K562 (cell line): ENCODE measurements around the gene CARMIL1. TPM values are rescaled to one million over a fixed set of nuclear protein-coding genes. Genes with fewer than 3 reads are reported as not detected.

ENCODE experiments used
- ARID3B ChIP-seq: fragments of 250-450 bp; sonication (Bioruptor Pico); IDR thresholded peaks from 2 replicates; pipeline ENCODE4 v1.4.0; 2020; ENCODE audit warnings: borderline replicate concordance
- C11orf30 ChIP-seq: fragments of 450-650 bp; IDR thresholded peaks from 2 replicates; pipeline ENCODE4 v1.6.1; 2016; ENCODE audit warnings: low read depth, mild to moderate bottlenecking
- CXXC5 ChIP-seq: fragments of 250-450 bp; sonication (Bioruptor Pico); IDR thresholded peaks from 2 replicates; pipeline ENCODE4 v1.8.0; 2022; ENCODE audit warnings: inconsistent platforms, mild to moderate bottlenecking, moderate library complexity
- HBP1 ChIP-seq: fragments of 450-650 bp; formaldehyde crosslinking; IDR thresholded peaks from 2 replicates; pipeline ENCODE4 v1.4.0; 2022; ENCODE audit warnings: missing genetic modification characterization
- LEF1 ChIP-seq: fragments of 450-650 bp; IDR thresholded peaks from 2 replicates; pipeline ENCODE4 v1.6.1; 2016; ENCODE audit warnings: mild to moderate bottlenecking
- NCOA2 ChIP-seq, 2 experiments: fragments of 450-650 bp; IDR thresholded peaks; 2 replicates each; pipeline ENCODE4 v1.6.1; 2018; ENCODE audit warnings: mild to moderate bottlenecking in 2 of 2, moderate library complexity in 1 of 2; ENCODE audit not compliant: partially characterized antibody in 2 of 2
- PML ChIP-seq: IDR thresholded peaks from 2 replicates; pipeline ENCODE4 v1.6.1; 2012; ENCODE audit warnings: low read length, inconsistent platforms
- POU5F1 ChIP-seq: fragments of 150-350 bp; IDR thresholded peaks from 2 replicates; pipeline ENCODE4 v1.6.1; 2014; ENCODE audit warnings: borderline replicate concordance, low read length, low read depth, mild to moderate bottlenecking; ENCODE audit not compliant: partially characterized antibody
- REST ChIP-seq, 2 experiments: fragments of 450-650 bp; formaldehyde crosslinking in 1 of 2; IDR thresholded peaks; 2 replicates each; pipeline versions ENCODE4 v1.4.0 to v1.6.1; 2014 to 2020; ENCODE audit warnings: mild to moderate bottlenecking in 2 of 2, borderline replicate concordance in 1 of 2, low read depth in 1 of 2
- SMARCA4 ChIP-seq: fragments of 450-650 bp; IDR thresholded peaks from 2 replicates; pipeline ENCODE4 v1.6.1; 2016
- SOX6 ChIP-seq: fragments of 450-650 bp; IDR thresholded peaks from 2 replicates; pipeline ENCODE4 v1.6.1; 2014; ENCODE audit warnings: mild to moderate bottlenecking
- SP1 ChIP-seq: sonication (generic); formaldehyde crosslinking; IDR thresholded peaks from 2 replicates; pipeline ENCODE4 v1.8.1; 2022; ENCODE audit warnings: mild to moderate bottlenecking, missing genetic modification reagents
- STAT5B ChIP-seq: fragments of 250-450 bp; sonication (Bioruptor Pico); IDR thresholded peaks from 2 replicates; pipeline ENCODE4 v1.8.0; 2021; ENCODE audit warnings: mild to moderate bottlenecking, inconsistent platforms
- TAL1 ChIP-seq: fragments of 450-650 bp; IDR thresholded peaks from 2 replicates; pipeline ENCODE4 v1.6.1; 2016; ENCODE audit warnings: mild to moderate bottlenecking
- TFAM ChIP-seq: fragments of 250-450 bp; sonication (Bioruptor Pico); conservative IDR thresholded peaks from 2 replicates; pipeline ENCODE4 v1.5.0; 2021; ENCODE audit warnings: mild to moderate bottlenecking, moderate library complexity
- ZNF551 ChIP-seq: fragments of 250-450 bp; sonication (Bioruptor Pico); IDR thresholded peaks from 2 replicates; pipeline ENCODE4 v1.5.0; 2021; ENCODE audit warnings: mild to moderate bottlenecking, moderate library complexity
- ZNF644 ChIP-seq: fragments of 200-800 bp; sonication (Bioruptor generic); IDR thresholded peaks from 2 replicates; pipeline ENCODE4 v1.6.1; 2016; ENCODE audit warnings: low read depth, missing genetic modification characterization, missing compliant biosample characterization
- polyA plus RNA-seq, 8 experiments: library from polyadenylated mRNA; depleted of rRNA in 4 of 8; stranded (reverse) in 5 of 8; unstranded in 3 of 8; fragments of >200 nt; fragmentation: Nextera tagmentation in 2 of 8; fragmentation: Illumina TruSeq in 1 of 8; extraction: Ambion mirVana in 2 of 8; extraction: Trizol in 1 of 8; gene quantifications; 2 replicates each; pipeline versions ENCODE4 v1.2.1 to v1.2.3, GENCODE V29; 2011 to 2014; ENCODE audit warnings: inconsistent platforms in 1 of 8, missing spikeins in 1 of 8
- total RNA-seq, 7 experiments: library from RNA; depleted of rRNA in 6 of 7; stranded (reverse); fragments of >200 nt in 6 of 7; fragmentation: Illumina TruSeq in 2 of 7; extraction: Trizol in 2 of 7; gene quantifications; 2 replicates each; pipeline versions ENCODE4 v1.2.1 to v1.2.3, GENCODE V29; 2011 to 2021; ENCODE audit warnings: low replicate concordance in 1 of 7

Gene CARMIL1
- total and polyA plus RNA-seq, 9 of the 15 experiments (the other 6 are each of a cell fraction or from before 2014, with no cell fraction given), result 0.04 to 0.32 (median 0.10) TPM; not detected in 1

GRCh38 chr6:25608558-25609174 is 329.5 kb downstream of the CARMIL1 start (continued):
- TF ChIP-seq REST (IDR thresholded peaks at IDR 0.05; ENCODE audit: borderline replicate concordance) (no peak; the same call in 1 of the 2 replicates), REST (CRISPR knock-in tag; IDR thresholded peaks at IDR 0.05; ENCODE audit: low read depth) (no peak), SMARCA4 (peak; percentile 53; the same call in 1 of the 2 replicates), PML (0 out of 2 replicates have a peak, but pooled peaks have one; percentile 28), STAT5B (CRISPR knock-in tag) (no peak), POU5F1 (no peak), TFAM (CRISPR knock-in tag) (no peak), TAL1 (peak; percentile 73), ZNF551 (0 out of 2 replicates have a peak, but pooled peaks have one; percentile 3), NCOA2 (IDR thresholded peaks at IDR 0.05; ENCODE audit: partially characterized antibody in 2 of 2) (no peak), ARID3B (CRISPR knock-in tag) (no peak), HBP1 (no peak), C11orf30 (peak; percentile 64), LEF1 (no peak), SP1 (CRISPR knock-in tag) (no peak), CXXC5 (CRISPR knock-in tag) (0 out of 2 replicates have a peak, but pooled peaks have one; percentile 37), ZNF644 (tag) (0 out of 2 replicates have a peak, but pooled peaks have one; percentile 27), SOX6 (peak; percentile 47; the same call in 1 of the 2 replicates)
